A673 (cell line): ENCODE data around the gene LXN. TPM values are rescaled to one million over a fixed set of nuclear protein-coding genes. Genes with fewer than 3 reads are reported as not detected.

ENCODE experiments used
- BruUV-seq: library from RNA; stranded (reverse); fragments of 400-500 nt; replicated peaks from 2 replicates; lab custom pipeline; 2021; lab: Mats Ljungman, UMichigan
- CTCF ChIA-PET: fragments of 300-600 bp; sonication (Branson Sonifier 250); formaldehyde crosslinking; loops from one replicate; lab custom pipeline; 2022; ENCODE audit warnings: antibody characterized with exemption; lab: Charles Lee
- POLR2A ChIA-PET: fragments of 300-600 bp; sonication (Branson Sonifier 250); formaldehyde crosslinking; loops from one replicate; lab custom pipeline; 2022; ENCODE audit warnings: antibody characterized with exemption; ENCODE audit not compliant: low non-redundant PET; lab: Charles Lee
- DNase-seq: peaks from one replicate; pipeline ENCODE4 v3.0.0-alpha.2; 2015; ENCODE audit warnings: low spot score
- H3K27ac ChIP-seq: fragments of 200-600 bp; sonication (generic); 2 replicates; pipeline ENCODE4 v1.5.1; 2016; ENCODE audit warnings: mixed run types, low read depth, mild to moderate bottlenecking, mixed read lengths, antibody characterized with exemption, low read length; ENCODE audit not compliant: poor library complexity, severe bottlenecking
- H3K27me3 ChIP-seq: fragments of 200-600 bp; sonication (generic); replicated peaks from 2 replicates; pipeline ENCODE4 v1.6.1; 2017; ENCODE audit warnings: mixed run types, low read depth, mild to moderate bottlenecking, mixed read lengths, antibody characterized with exemption, low read length; ENCODE audit not compliant: insufficient read depth, poor library complexity
- H3K36me3 ChIP-seq: fragments of 200-600 bp; sonication (generic); 2 replicates; pipeline ENCODE4 v1.6.1; 2016; ENCODE audit warnings: mixed run types, mild to moderate bottlenecking, mixed read lengths, antibody characterized with exemption, low read length; ENCODE audit not compliant: insufficient read depth, poor library complexity, severe bottlenecking
- H3K4me1 ChIP-seq: fragments of 200-600 bp; sonication (generic); 2 replicates; pipeline ENCODE4 v1.6.1; 2017; ENCODE audit warnings: mixed run types, mild to moderate bottlenecking, mixed read lengths, antibody characterized with exemption, low read length; ENCODE audit not compliant: insufficient read depth, poor library complexity, severe bottlenecking
- H3K4me3 ChIP-seq: fragments of 200-600 bp; sonication (generic); 2 replicates; pipeline ENCODE4 v1.5.1; 2016; ENCODE audit warnings: low read depth, mixed run types, mild to moderate bottlenecking, mixed read lengths, low read length; ENCODE audit not compliant: poor library complexity, severe bottlenecking
- H3K9me3 ChIP-seq: fragments of 200-600 bp; sonication (generic); 2 replicates; pipeline ENCODE4 v1.6.1; 2016; ENCODE audit warnings: mixed run types, low read depth, mild to moderate bottlenecking, mixed read lengths, antibody characterized with exemption, low read length; ENCODE audit not compliant: poor library complexity, severe bottlenecking
- CTCF ChIP-seq: fragments of 300-800, 200-600 bp; sonication (generic); conservative IDR thresholded peaks from 2 replicates; pipeline ENCODE4 v1.5.1; 2017; ENCODE audit warnings: low read depth, mild to moderate bottlenecking, antibody characterized with exemption, low read length, moderate library complexity, mixed read lengths
- EZH2 ChIP-seq: fragments of 200-600 bp; sonication (generic); IDR thresholded peaks from 2 replicates; pipeline ENCODE4 v1.6.1; 2017; ENCODE audit warnings: borderline replicate concordance, low read depth, mild to moderate bottlenecking, mixed read lengths, antibody characterized with exemption, low read length; ENCODE audit not compliant: poor library complexity, severe bottlenecking
- intact Hi-C: fragments of 100-400 bp; cut with micrococcal nuclease; formaldehyde crosslinking; loops from one replicate; pipeline ENCODE4 v1.10.0; 2022; ENCODE audit not compliant: unreplicated experiment
- total RNA-seq: library from RNA; stranded (reverse); gene quantifications from 2 replicates; pipeline ENCODE4 v1.2.3, GENCODE V29; 2021

The LXN gene
- total RNA-seq, 1 experiment from 2014 or later = 4.5 TPM

- Histone ChIP-seq H3K27me3 (no peaks in the 10 kb centered on the region), H3K9me3 (no peaks in the 10 kb centered on the region), H3K36me3 (peaks cover 36% of the 10 kb centered on the region), H3K4me3 (no peak overlapping the region), H3K27ac (no peak overlapping the region), H3K4me1 (no peaks in the 10 kb centered on the region)
- TF ChIP-seq CTCF (no peak), EZH2 (no peak)
- intact Hi-C loops = no loop called here
- CTCF ChIA-PET = no interaction called here
- BruUV-seq = no TSS peak
- no peak for DNase-seq
- POLR2A ChIA-PET = no interaction called here
These were observed 6.0 kb downstream of the LXN start for GRCh38 chr3:158666416-158666815.

GRCh38 chr3:158663832-158664231 is 8.6 kb downstream of the LXN start:
- no peak overlapping the region for H3K4me3 ChIP-seq
- DNase-seq = no peak
- H3K36me3 ChIP-seq = peaks cover 52% of the 10 kb centered on the region
- no peaks in the 10 kb centered on the region for H3K27me3 ChIP-seq
- no peaks in the 10 kb centered on the region for H3K4me1 ChIP-seq
- BruUV-seq = no TSS peak
- H3K27ac ChIP-seq = no peak overlapping the region
- TF ChIP-seq EZH2 = no peak
- no peak for TF ChIP-seq CTCF
- ChIA-PET POLR2A (no interaction called here), CTCF (no interaction called here)
- intact Hi-C loops = loop anchor here (5.0 kb wide), 1 partner anchor 593 kb away; no protein-coding TSS in a partner anchor
- no peaks in the 10 kb centered on the region for H3K9me3 ChIP-seq

GRCh38 chr3:158663246-158663645 is 9.2 kb downstream of the LXN start:
- no peaks in the 10 kb centered on the region for H3K4me1 ChIP-seq
- ChIA-PET CTCF (no interaction called here), POLR2A (no interaction called here)
- no peak overlapping the region for H3K4me3 ChIP-seq
- intact Hi-C loops = loop anchor here (5.0 kb wide), 1 partner anchor 594 kb away; no protein-coding TSS in a partner anchor
- no peak overlapping the region for H3K27ac ChIP-seq
- BruUV-seq = no TSS peak
- TF ChIP-seq CTCF (no peak), EZH2 (no peak)
- H3K36me3 ChIP-seq = peaks cover 53% of the 10 kb centered on the region
- no peaks in the 10 kb centered on the region for H3K9me3 ChIP-seq
- DNase-seq = no peak
- H3K27me3 ChIP-seq = no peaks in the 10 kb centered on the region
